Subcutaneous abdominal adipose tissue (tissue), 5 donors: Measurements from ENCODE around the gene CCNK.

Experiments used
- H3K27ac ChIP-seq: one replicate; pipeline ENCODE4 v1.7.0; 2013; ENCODE audit warnings: low read depth, mild to moderate bottlenecking, inconsistent platforms, low read length, moderate library complexity
- H3K27me3 ChIP-seq, 5 donors: one replicate each; pipeline ENCODE4 v1.7.0; 2013; ENCODE audit warnings: low read length in 5 of 5, inconsistent platforms in 1 of 5; ENCODE audit not compliant: control insufficient read depth in 5 of 5, insufficient read depth in 4 of 5
- H3K36me3 ChIP-seq, 5 donors: one replicate each; pipeline ENCODE4 v1.7.0; 2013; ENCODE audit warnings: low read length in 5 of 5; ENCODE audit not compliant: control insufficient read depth in 5 of 5, insufficient read depth in 5 of 5
- H3K4me1 ChIP-seq, 5 donors: one replicate each; pipeline ENCODE4 v1.7.0; 2013; ENCODE audit warnings: low read length in 5 of 5, mild to moderate bottlenecking in 3 of 5, moderate library complexity in 1 of 5; ENCODE audit not compliant: control insufficient read depth in 5 of 5, insufficient read depth in 5 of 5
- H3K4me3 ChIP-seq, 5 donors: one replicate each; pipeline ENCODE4 v1.7.0; 2013; ENCODE audit warnings: low read length in 5 of 5, low read depth in 1 of 5
- H3K9ac ChIP-seq, 5 donors: one replicate each; pipeline ENCODE4 v1.7.0; 2013; ENCODE audit warnings: low read length in 5 of 5, mild to moderate bottlenecking in 4 of 5, moderate library complexity in 3 of 5
- H3K9me3 ChIP-seq, 5 donors: one replicate each; pipeline ENCODE4 v1.7.0; 2013; ENCODE audit warnings: low read length in 5 of 5; ENCODE audit not compliant: control insufficient read depth in 5 of 5
- donor health status: healthy.
- donor health status: healthy.
- donor health status: healthy.
- donor health status: healthy.
- donor health status: healthy.

Gene CCNK

GRCh38 chr14:99518441-99519346 is 37.5 kb downstream of the CCNK start:
- H3K27me3 ChIP-seq: peaks cover 0 to 8% (median 6%) of the 10 kb centered on the region in 5 donors
- H3K9ac ChIP-seq: no peak overlapping the region
- H3K4me1 ChIP-seq: peaks cover 0 to 15% (median 3%) of the 10 kb centered on the region in 5 donors
- H3K4me3 ChIP-seq: no peak overlapping the region
- no peak overlapping the region for H3K27ac ChIP-seq
- H3K36me3 ChIP-seq: peaks cover 0 to 15% (median 7%) of the 10 kb centered on the region in 5 donors
- no peaks in the 10 kb centered on the region for H3K9me3 ChIP-seq

GRCh38 chr14:99519347-99519881 is 38.2 kb downstream of the CCNK start:
- Histone ChIP-seq H3K27me3 (peaks cover 0 to 13% (median 6%) of the 10 kb centered on the region in 5 donors), H3K36me3 (peaks cover 0 to 8% (median under 1%) of the 10 kb centered on the region in 5 donors), H3K4me3 (no peak overlapping the region), H3K9ac (no peak overlapping the region), H3K27ac (no peak overlapping the region), H3K4me1 (peaks cover 0 to 21% (median 8%) of the 10 kb centered on the region in 5 donors), H3K9me3 (no peaks in the 10 kb centered on the region)

GRCh38 chr14:99519931-99520421 is 38.8 kb downstream of the CCNK start:
- H3K36me3 ChIP-seq: peaks cover 0 to 4% (median 0%) of the 10 kb centered on the region in 5 donors
- peaks cover 0 to 27% (median 8%) of the 10 kb centered on the region in 5 donors for H3K4me1 ChIP-seq
- H3K4me3 ChIP-seq: no peak overlapping the region
- H3K9me3 ChIP-seq: no peaks in the 10 kb centered on the region
- H3K27me3 ChIP-seq: peaks cover 0 to 13% (median 6%) of the 10 kb centered on the region in 5 donors
- no peak overlapping the region for H3K9ac ChIP-seq
- no peak overlapping the region for H3K27ac ChIP-seq

GRCh38 chr14:99520571-99521081 is 39.4 kb downstream of the CCNK start:
- Histone ChIP-seq H3K4me1 (peaks cover 0 to 34% (median 8%) of the 10 kb centered on the region in 5 donors), H3K27me3 (peaks cover 0 to 13% (median 6%) of the 10 kb centered on the region in 5 donors), H3K9ac (no peak overlapping the region), H3K4me3 (no peak overlapping the region), H3K9me3 (no peaks in the 10 kb centered on the region), H3K36me3 (peaks cover 0 to 2% (median 0%) of the 10 kb centered on the region in 5 donors), H3K27ac (no peak overlapping the region)

- no peak overlapping the region for H3K27ac ChIP-seq
Measured at GRCh38 chr14:99521176-99522024, 40.2 kb downstream of the CCNK start.

GRCh38 chr14:99522025-99522401 is 40.8 kb downstream of the CCNK start:
- Histone ChIP-seq H3K4me1 (peaks cover 0 to 42% (median 8%) of the 10 kb centered on the region in 5 donors), H3K36me3 (peaks cover 0 to 2% (median 0%) of the 10 kb centered on the region in 5 donors), H3K27ac (no peak overlapping the region), H3K27me3 (peaks cover 0 to 15% (median 7%) of the 10 kb centered on the region in 5 donors), H3K4me3 (no peak overlapping the region), H3K9me3 (no peaks in the 10 kb centered on the region), H3K9ac (no peak overlapping the region)

More at GRCh38 chr14:99521176-99522024, 40.2 kb downstream of the CCNK start:
- Histone ChIP-seq H3K9me3 (no peaks in the 10 kb centered on the region), H3K9ac (no peak overlapping the region), H3K4me1 (peaks cover 0 to 41% (median 8%) of the 10 kb centered on the region in 5 donors), H3K36me3 (peaks cover 0 to 2% (median 0%) of the 10 kb centered on the region in 5 donors), H3K4me3 (no peak overlapping the region), H3K27me3 (peaks cover 0 to 15% (median 7%) of the 10 kb centered on the region in 5 donors)

GRCh38 chr14:99522457-99522891 is 41.3 kb downstream of the CCNK start:
- Histone ChIP-seq H3K4me1 (peaks cover 0 to 42% (median 8%) of the 10 kb centered on the region in 5 donors), H3K4me3 (no peak overlapping the region), H3K27ac (no peak overlapping the region), H3K9me3 (no peaks in the 10 kb centered on the region), H3K27me3 (peaks cover 0 to 15% (median 7%) of the 10 kb centered on the region in 5 donors), H3K9ac (no peak overlapping the region), H3K36me3 (peaks cover 0 to 2% (median 0%) of the 10 kb centered on the region in 5 donors)

GRCh38 chr14:99522934-99523703 is 41.9 kb downstream of the CCNK start:
- Histone ChIP-seq H3K9ac (no peak overlapping the region), H3K4me1 (peaks cover 0 to 42% (median 8%) of the 10 kb centered on the region in 5 donors), H3K27ac (no peak overlapping the region)

GRCh38 chr14:99523704-99524055 is 42.5 kb downstream of the CCNK start:
- Histone ChIP-seq H3K4me3 (no peak overlapping the region), H3K27ac (no peak overlapping the region), H3K36me3 (peaks cover 0 to 2% (median 0%) of the 10 kb centered on the region in 5 donors), H3K27me3 (peaks cover 0 to 15% (median 7%) of the 10 kb centered on the region in 5 donors), H3K9ac (no peak overlapping the region), H3K4me1 (peaks cover 0 to 38% (median 8%) of the 10 kb centered on the region in 5 donors), H3K9me3 (no peaks in the 10 kb centered on the region)

More at GRCh38 chr14:99522934-99523703, 41.9 kb downstream of the CCNK start:
- Histone ChIP-seq H3K9me3 (no peaks in the 10 kb centered on the region), H3K4me3 (no peak overlapping the region), H3K27me3 (peaks cover 0 to 15% (median 7%) of the 10 kb centered on the region in 5 donors), H3K36me3 (peaks cover 0 to 2% (median 0%) of the 10 kb centered on the region in 5 donors)
